Measurements from ENCODE around the gene SYNGR4. TPM values are rescaled to one million over a fixed set of nuclear protein-coding genes. Genes with fewer than 3 reads are reported as not detected.

SYNGR4 gene
- total RNA-seq, 4 donors from 2014 or later, result not detected

- no peaks in the 10 kb centered on the region for H3K36me3 ChIP-seq
- H3K27ac ChIP-seq, result no peak overlapping the region
- no peak overlapping the region for H3K4me3 ChIP-seq
- H3K27me3 ChIP-seq, result no peaks in the 10 kb centered on the region
- no peaks in the 10 kb centered on the region for H3K9me3 ChIP-seq
- TF ChIP-seq EP300 (IDR thresholded peaks at IDR 0.05), result no peak
- TF ChIP-seq CTCF (IDR thresholded peaks at IDR 0.05), result no peak
- TF ChIP-seq POLR2A (IDR thresholded peaks at IDR 0.05), result no peak
- DNase-seq (ENCODE audit: low spot score in 2 of 2), result no peak
- H3K4me1 ChIP-seq, result no peaks in the 10 kb centered on the region
- WGBS, 2 donors, result 37 to 52% methylated on average over 4 of the region's 4 CpGs
These were observed 8.7 kb downstream of the SYNGR4 start for GRCh38 chr19:48372904-48373303.

GRCh38 chr19:48373567-48373966 lies 9.4 kb downstream of the SYNGR4 start:
- Histone ChIP-seq H3K27ac (no peak overlapping the region), H3K4me1 (no peaks in the 10 kb centered on the region), H3K4me3 (no peak overlapping the region), H3K36me3 (no peaks in the 10 kb centered on the region), H3K9me3 (no peaks in the 10 kb centered on the region), H3K27me3 (no peaks in the 10 kb centered on the region)
- TF ChIP-seq EP300 (IDR thresholded peaks at IDR 0.05) (no peak), CTCF (IDR thresholded peaks at IDR 0.05) (no peak)
- no peak for DNase-seq (ENCODE audit: low spot score in 2 of 2)
- 84 to 90% methylated on average over 11 of the region's 11 CpGs for WGBS, 2 donors

- Histone ChIP-seq H3K4me1 (no peaks in the 10 kb centered on the region), H3K9me3 (no peaks in the 10 kb centered on the region), H3K27me3 (no peaks in the 10 kb centered on the region), H3K36me3 (peaks cover 0 to 32% (median 0%) of the 10 kb centered on the region in 3 donors), H3K4me3 (no peak overlapping the region), H3K27ac (no peak overlapping the region)
- WGBS, 2 donors, result 86 to 87% methylated on average over 10 of the region's 10 CpGs
- DNase-seq (ENCODE audit: low spot score in 2 of 2), result no peak
- TF ChIP-seq EP300 (IDR thresholded peaks at IDR 0.05) (no peak), CTCF (IDR thresholded peaks at IDR 0.05) (no peak), POLR2A (IDR thresholded peaks at IDR 0.05) (no peak)
These were observed 14.0 kb downstream of the SYNGR4 start for GRCh38 chr19:48378194-48378570.

GRCh38 chr19:48379058-48379457 lies 14.9 kb downstream of the SYNGR4 start:
- no peaks in the 10 kb centered on the region for H3K9me3 ChIP-seq
- no peak overlapping the region for H3K4me3 ChIP-seq
- 73% methylated on average over 5 of the region's 5 CpGs for WGBS, 2 donors
- DNase-seq (ENCODE audit: low spot score in 2 of 2), result no peak
- no peaks in the 10 kb centered on the region for H3K27me3 ChIP-seq
- H3K27ac ChIP-seq, result no peak overlapping the region
- no peaks in the 10 kb centered on the region for H3K4me1 ChIP-seq
- TF ChIP-seq CTCF (IDR thresholded peaks at IDR 0.05), result no peak
- no peak for TF ChIP-seq POLR2A (IDR thresholded peaks at IDR 0.05)
- no peak for TF ChIP-seq EP300 (IDR thresholded peaks at IDR 0.05)
- H3K36me3 ChIP-seq, result peaks cover 0 to 40% (median under 1%) of the 10 kb centered on the region in 3 donors

- DNase-seq (ENCODE audit: low spot score in 2 of 2), result no peak
- no peak for TF ChIP-seq POLR2A (IDR thresholded peaks at IDR 0.05)
- no peak for TF ChIP-seq CTCF (IDR thresholded peaks at IDR 0.05)
- TF ChIP-seq EP300 (IDR thresholded peaks at IDR 0.05), result no peak
- no peak overlapping the region for H3K27ac ChIP-seq
- H3K4me3 ChIP-seq, result no peak overlapping the region
- H3K36me3 ChIP-seq, result peaks cover 3 to 63% (median 12%) of the 10 kb centered on the region in 3 donors
- no peaks in the 10 kb centered on the region for H3K4me1 ChIP-seq
- no peaks in the 10 kb centered on the region for H3K27me3 ChIP-seq
- H3K9me3 ChIP-seq, result no peaks in the 10 kb centered on the region
- 83 to 88% methylated on average over 11 of the region's 11 CpGs for WGBS, 2 donors
These were observed 17.2 kb downstream of the SYNGR4 start for GRCh38 chr19:48381178-48381950.
